Lower leg skin (tissue), 3 donors: Measurements from ENCODE around the gene TMEM200C.

Source experiments
- POLR2A ChIP-seq, 2 donors: fragments of 450-650 bp; IDR thresholded peaks; one replicate each; pipeline ENCODE4 v1.6.1; 2016 to 2017; ENCODE audit warnings: antibody characterized with exemption in 2 of 2, mild to moderate bottlenecking in 1 of 2, moderate library complexity in 1 of 2
- TF ChIP-seq, protein P1 (sequence below), 3 donors: fragments of 450-650 bp; IDR thresholded peaks; one replicate each; pipeline ENCODE4 v1.5.1; 2016; ENCODE audit warnings: antibody characterized with exemption in 3 of 3, mild to moderate bottlenecking in 3 of 3, moderate library complexity in 2 of 3

DNA sequence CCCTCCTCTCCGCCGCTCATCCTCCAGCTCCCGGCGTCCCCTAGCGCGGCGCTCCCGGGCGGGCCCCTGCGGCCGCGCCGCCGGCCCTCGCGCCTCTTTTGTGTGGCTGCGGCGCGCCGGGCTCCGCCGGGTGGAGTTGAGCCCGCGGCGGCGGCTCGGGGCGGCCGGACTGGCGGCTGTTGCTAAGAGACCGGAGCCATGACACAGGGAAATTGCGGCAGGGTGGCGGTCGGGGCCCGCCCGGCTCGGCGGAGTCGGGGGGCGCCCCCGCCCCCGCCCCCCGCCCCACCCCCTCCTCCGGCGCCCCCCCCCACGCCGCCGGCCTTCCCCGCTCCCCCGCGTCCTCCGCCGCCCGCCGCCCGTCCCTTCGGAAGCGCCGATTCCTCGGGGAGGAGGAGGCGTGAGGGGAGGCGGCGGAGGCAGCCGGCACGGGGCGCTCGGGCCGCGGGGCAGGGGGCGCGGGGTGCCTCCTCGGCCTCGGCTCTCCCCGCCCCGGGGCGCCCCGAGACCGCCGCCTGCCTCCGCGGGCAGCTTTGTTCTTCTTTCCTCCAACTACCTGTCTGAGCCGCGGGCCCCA lies at the start of gene TMEM200C:
- TF ChIP-seq, protein P1, sequence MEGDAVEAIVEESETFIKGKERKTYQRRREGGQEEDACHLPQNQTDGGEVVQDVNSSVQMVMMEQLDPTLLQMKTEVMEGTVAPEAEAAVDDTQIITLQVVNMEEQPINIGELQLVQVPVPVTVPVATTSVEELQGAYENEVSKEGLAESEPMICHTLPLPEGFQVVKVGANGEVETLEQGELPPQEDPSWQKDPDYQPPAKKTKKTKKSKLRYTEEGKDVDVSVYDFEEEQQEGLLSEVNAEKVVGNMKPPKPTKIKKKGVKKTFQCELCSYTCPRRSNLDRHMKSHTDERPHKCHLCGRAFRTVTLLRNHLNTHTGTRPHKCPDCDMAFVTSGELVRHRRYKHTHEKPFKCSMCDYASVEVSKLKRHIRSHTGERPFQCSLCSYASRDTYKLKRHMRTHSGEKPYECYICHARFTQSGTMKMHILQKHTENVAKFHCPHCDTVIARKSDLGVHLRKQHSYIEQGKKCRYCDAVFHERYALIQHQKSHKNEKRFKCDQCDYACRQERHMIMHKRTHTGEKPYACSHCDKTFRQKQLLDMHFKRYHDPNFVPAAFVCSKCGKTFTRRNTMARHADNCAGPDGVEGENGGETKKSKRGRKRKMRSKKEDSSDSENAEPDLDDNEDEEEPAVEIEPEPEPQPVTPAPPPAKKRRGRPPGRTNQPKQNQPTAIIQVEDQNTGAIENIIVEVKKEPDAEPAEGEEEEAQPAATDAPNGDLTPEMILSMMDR (IDR thresholded peaks at IDR 0.05), result no peak
- no peak for TF ChIP-seq POLR2A (IDR thresholded peaks at IDR 0.05)
